COLO829 (cell line): ENCODE measurements around the gene TMEM116.

Experiments used
- DNase-seq: peaks from one replicate; pipeline ENCODE4 v3.0.0; 2012; ENCODE audit warnings: low spot score

The TMEM116 gene

GRCh38 chr12:111893287-111893686, 119.7 kb downstream of the TMEM116 start:
- no peak for DNase-seq

- no peak for DNase-seq
Measured at GRCh38 chr12:111887926-111888745, 124.8 kb downstream of the TMEM116 start.

GRCh38 chr12:111886662-111887545, 126.1 kb downstream of the TMEM116 start:
- DNase-seq = no peak

- DNase-seq = no peak
Measured at GRCh38 chr12:111881716-111882115, 131.2 kb downstream of the TMEM116 start.
